Fibroblast of villous mesenchyme (primary cell): Measurements from ENCODE around the gene NDUFB6. TPM values are rescaled to one million over a fixed set of nuclear protein-coding genes. Genes with fewer than 3 reads are reported as not detected.

Experiments used
- DNase-seq: peaks from one replicate; pipeline ENCODE4 v3.0.0-alpha.2; 2010; ENCODE audit warnings: low read depth
- H3K4me3 ChIP-seq: 2 replicates; pipeline ENCODE4 v1.5.1; 2011; ENCODE audit warnings: low read depth, mild to moderate bottlenecking, low read length
- total RNA-seq: library from RNA; depleted of rRNA; stranded (reverse); fragments of >200 nt; gene quantifications from 2 replicates; pipeline ENCODE4 v1.2.3, GENCODE V29; 2012
- TF ChIP-seq, protein P1 (sequence below): IDR thresholded peaks from 2 replicates; pipeline ENCODE4 v1.5.1; 2012; ENCODE audit warnings: low read depth, mild to moderate bottlenecking, low read length; ENCODE audit not compliant: insufficient read depth

The NDUFB6 gene
- total RNA-seq, 1 donor, result 43.6 TPM

DNA sequence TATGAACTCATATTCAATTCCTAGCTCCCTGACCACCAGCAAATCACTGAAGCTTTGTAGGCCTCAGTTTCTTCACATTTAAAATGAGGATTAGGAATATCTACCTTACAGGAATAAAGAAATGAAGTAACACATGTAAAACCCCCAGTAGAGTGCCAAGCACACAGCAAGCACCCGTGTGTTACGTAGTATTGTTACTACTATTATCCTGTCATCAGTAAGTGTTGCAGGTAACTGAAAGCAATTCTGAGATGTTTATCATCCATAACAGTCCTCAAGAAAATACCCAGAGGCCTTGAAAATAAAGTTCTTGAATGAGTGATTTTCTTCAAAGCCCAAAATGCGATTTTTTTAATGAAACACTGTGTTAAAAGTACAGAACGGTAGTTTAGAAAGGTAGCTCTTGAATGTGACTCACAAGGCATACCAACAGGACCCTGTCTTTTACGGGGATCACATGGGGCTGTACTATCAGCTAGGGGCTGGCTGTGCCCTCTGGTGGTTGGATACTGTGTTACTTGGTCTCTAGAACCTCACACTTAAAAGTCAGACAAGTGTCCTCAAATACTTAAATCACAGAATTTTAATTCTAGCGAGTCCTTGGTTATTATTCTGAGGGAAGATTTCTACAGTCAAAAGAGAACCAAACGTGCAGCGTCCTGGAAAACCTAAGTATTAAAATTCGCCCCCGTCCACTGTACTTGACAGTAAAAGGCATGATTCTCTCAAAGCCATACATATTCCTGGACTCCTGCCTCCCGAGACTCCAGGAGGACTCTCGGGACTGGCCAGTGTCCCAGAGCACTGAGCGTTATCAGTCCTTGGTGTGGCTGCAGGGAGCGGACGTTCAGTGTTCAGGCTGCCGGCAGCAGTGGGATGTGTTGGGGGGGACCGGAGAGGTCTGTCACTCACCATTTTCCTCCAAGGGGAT, 725 bp downstream of the NDUFB6 start:
- H3K4me3 ChIP-seq, result peak overlapping the region; percentile 100
- DNase-seq, result peak; percentile 87
- TF ChIP-seq, protein P1, sequence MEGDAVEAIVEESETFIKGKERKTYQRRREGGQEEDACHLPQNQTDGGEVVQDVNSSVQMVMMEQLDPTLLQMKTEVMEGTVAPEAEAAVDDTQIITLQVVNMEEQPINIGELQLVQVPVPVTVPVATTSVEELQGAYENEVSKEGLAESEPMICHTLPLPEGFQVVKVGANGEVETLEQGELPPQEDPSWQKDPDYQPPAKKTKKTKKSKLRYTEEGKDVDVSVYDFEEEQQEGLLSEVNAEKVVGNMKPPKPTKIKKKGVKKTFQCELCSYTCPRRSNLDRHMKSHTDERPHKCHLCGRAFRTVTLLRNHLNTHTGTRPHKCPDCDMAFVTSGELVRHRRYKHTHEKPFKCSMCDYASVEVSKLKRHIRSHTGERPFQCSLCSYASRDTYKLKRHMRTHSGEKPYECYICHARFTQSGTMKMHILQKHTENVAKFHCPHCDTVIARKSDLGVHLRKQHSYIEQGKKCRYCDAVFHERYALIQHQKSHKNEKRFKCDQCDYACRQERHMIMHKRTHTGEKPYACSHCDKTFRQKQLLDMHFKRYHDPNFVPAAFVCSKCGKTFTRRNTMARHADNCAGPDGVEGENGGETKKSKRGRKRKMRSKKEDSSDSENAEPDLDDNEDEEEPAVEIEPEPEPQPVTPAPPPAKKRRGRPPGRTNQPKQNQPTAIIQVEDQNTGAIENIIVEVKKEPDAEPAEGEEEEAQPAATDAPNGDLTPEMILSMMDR, result peak; percentile 79

DNA sequence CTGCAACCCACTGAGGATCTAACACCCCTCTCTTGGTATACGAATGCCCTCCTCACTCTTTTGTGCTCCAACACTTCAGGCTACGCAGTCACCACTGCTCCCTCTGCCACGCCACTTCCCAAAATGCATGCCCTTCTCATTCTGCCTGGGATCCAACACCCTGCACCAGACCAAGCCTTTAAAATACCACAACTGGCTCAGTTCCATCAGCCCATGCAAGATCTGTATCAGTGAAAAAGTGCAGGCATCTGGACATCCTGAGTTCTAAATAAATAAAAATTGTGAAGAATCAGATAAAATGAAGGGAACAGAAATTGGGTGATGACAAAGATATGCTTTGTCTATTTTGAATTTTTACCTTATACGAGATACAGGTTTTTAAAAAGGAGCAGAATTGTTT, 2.7 kb downstream of the NDUFB6 start:
- no peak for DNase-seq
- TF ChIP-seq, protein P1, result no peak
- H3K4me3 ChIP-seq, result no peak overlapping the region

DNA sequence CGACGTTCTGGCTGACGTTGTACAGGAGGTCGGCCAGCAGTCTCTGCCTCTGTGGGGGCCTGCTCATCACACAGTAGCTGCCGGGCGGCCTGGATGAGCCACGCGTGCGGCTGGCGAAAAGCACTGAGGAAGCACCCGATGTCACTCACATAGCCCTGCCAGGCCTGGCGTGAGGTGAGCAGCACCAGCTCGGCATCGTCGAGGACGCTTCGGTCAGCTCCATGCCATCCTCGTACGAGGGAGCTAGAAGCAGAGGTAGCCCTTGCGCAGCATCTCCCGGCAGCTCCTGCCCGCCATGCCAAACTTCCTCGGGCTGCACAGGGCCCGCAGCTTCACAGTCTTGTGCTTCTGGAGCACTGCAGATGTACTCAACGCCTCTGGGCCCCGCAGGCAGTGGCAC, 6.2 kb downstream of the NDUFB6 start:
- TF ChIP-seq, protein P1, result no peak
- H3K4me3 ChIP-seq, result no peak overlapping the region
- no peak for DNase-seq

DNA sequence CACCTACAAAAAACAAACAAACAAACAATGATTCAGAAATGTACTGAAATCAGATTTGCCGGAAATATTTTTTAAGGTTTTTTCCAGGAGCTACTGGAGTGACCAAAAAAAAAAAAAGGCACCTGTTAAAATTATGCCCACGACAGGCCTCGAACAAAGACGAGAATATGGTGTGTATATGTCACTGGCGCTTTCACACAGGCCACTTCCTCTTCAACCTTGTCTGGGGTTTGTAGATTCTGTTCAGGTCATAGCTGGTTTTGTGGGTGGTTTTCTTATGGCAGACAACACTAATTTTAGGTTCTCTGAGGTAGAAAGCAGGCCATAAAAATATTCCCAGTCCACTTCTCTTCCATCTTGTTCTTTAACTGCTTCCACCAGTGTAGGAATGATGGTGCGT, 7.0 kb downstream of the NDUFB6 start:
- H3K4me3 ChIP-seq, result no peak overlapping the region
- no peak for DNase-seq
- TF ChIP-seq, protein P1, result no peak

DNA sequence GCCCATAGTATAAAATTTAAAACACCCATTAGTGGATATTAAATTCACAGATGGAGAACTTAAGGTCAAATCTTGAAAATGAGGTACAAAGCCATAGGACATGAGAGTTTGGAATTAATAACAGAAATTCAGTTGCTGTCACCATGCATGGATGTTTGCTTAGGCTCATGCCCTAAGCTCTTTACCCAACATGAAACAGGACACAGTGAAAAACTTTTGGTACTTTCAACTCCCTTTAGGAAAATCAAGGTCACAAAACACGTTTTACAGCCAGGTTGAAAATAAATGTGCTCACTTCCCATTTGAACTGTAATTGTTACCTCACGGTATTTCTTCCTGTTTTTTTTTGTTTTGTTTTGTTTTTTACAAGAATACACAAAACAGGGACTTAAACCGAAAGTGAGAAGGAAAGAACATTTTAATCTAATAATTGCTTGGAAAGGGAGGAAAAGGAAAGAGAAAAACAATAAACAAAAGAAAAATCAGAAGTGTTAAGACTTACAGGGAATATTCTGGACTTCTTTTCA, 14.5 kb downstream of the NDUFB6 start:
- H3K4me3 ChIP-seq, result no peak overlapping the region
- TF ChIP-seq, protein P1, result no peak
- DNase-seq, result peak; percentile 12

DNA sequence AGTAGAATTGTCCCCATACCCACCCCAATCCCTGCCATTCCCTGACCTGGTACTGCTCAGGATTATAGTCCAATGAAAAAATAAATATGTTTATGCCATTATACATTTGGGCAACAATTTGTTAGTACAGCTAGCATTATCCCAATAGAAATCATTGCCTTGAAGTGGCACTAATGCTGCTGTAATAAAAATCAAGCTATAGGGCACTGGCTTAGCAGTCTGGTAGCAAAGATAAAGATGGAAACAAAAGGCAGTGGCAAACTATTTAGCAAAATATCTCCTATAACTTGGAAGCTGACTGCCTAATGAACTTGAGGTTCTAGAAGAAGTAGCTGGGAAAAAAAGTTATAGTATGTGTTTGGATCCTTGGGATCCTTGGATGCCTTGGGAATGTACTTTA, 18.4 kb downstream of the NDUFB6 start:
- TF ChIP-seq, protein P1, result no peak
- DNase-seq, result no peak
- no peak overlapping the region for H3K4me3 ChIP-seq
